H1 (cell line): ENCODE measurements around the gene CASP3. TPM values are rescaled to one million over a fixed set of nuclear protein-coding genes. Genes with fewer than 3 reads are reported as not detected.
A peak's percentile ranks its signal among the peaks of the same experiment; 100 is the strongest.

ENCODE experiments used
- KDM4A ChIP-seq: IDR thresholded peaks from one replicate; pipeline ENCODE4 v1.7.1; 2012; ENCODE audit warnings: low read depth, mild to moderate bottlenecking, moderate library complexity, low read length, inconsistent platforms; ENCODE audit not compliant: severe bottlenecking
- polyA plus RNA-seq, 7 experiments: library from polyadenylated mRNA; depleted of rRNA in 3 of 7; stranded (reverse) in 5 of 7; unstranded in 2 of 7; fragments of >200 nt in 5 of 7; fragments of 200-250 nt in 2 of 7; gene quantifications; 1 replicate in 5 of 7; 2 replicates in 1 of 7; 4 replicates in 1 of 7; pipeline versions ENCODE4 v1.2.1 to v1.2.3, GENCODE V29; 2011 to 2013; ENCODE audit warnings: missing spikeins in 2 of 7, mixed read lengths in 2 of 7
- total RNA-seq: library from RNA; stranded (reverse); fragmentation: NEBNext Ultra II Directional; extraction: Animal tissue kit (Norgen Biotek cat#: 25700); gene quantifications from 2 replicates; pipeline ENCODE4 v1.2.1, GENCODE V29; 2021

The CASP3 gene
- total and polyA plus RNA-seq, 2 of the 8 experiments (the other 6 are each of a cell fraction or from before 2014, with no cell fraction given): 27.8 to 82.5 TPM

- peak; percentile 38 for TF ChIP-seq KDM4A
Observed at GRCh38 chr4:184649026-184649970, at the start of gene CASP3, which contains the start of gene PRIMPOL (continued).
